Measurements from ENCODE around the gene PIF1.

DNA sequence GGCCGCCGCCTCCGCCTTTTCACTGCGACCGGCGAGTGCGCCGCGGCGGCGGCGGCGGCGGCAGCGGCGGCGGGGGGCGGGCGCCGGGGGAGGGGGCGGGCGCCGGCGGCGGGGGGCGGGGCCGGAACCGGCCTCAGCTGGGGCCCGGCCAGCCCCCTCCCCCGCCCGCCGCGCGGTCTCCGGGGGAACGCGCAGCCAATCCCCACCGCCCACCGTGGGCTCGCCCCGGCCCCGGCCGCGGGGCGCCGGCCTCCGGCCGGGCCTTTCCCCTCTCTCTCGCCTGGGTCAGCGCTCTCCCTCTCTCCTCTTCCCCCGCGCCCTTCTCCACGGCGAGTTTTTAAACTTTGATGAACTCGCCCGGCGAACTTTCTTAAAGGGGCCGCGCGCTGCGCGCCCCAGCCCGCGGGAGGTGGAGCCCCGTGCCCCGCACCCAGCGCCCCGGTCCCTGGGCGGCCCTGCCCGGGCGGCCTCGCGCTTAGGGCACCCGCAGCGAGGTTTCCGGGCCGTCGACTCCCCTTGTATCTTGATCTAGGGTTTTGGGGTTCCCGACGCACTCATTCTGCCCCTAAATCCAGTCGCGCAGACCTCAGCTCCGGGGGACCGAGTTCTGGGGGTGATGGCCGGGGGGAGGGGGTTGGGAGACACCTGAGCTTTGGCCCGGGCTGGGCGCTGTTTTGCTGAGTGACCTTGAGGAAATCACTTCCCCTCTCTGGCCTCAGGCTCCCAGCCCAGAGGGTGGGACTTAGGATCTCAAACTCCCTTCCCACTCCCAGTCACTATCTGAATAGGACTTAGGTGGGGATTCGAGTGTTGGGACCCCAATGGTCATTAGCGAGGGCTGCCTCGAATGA is 49.7 kb downstream of the PIF1 start, which contains the start of gene RBPMS2:
- TF ChIP-seq, protein P1, sequence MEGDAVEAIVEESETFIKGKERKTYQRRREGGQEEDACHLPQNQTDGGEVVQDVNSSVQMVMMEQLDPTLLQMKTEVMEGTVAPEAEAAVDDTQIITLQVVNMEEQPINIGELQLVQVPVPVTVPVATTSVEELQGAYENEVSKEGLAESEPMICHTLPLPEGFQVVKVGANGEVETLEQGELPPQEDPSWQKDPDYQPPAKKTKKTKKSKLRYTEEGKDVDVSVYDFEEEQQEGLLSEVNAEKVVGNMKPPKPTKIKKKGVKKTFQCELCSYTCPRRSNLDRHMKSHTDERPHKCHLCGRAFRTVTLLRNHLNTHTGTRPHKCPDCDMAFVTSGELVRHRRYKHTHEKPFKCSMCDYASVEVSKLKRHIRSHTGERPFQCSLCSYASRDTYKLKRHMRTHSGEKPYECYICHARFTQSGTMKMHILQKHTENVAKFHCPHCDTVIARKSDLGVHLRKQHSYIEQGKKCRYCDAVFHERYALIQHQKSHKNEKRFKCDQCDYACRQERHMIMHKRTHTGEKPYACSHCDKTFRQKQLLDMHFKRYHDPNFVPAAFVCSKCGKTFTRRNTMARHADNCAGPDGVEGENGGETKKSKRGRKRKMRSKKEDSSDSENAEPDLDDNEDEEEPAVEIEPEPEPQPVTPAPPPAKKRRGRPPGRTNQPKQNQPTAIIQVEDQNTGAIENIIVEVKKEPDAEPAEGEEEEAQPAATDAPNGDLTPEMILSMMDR (IDR thresholded peaks at IDR 0.05; ENCODE audit: poor library complexity, severe bottlenecking): no peak
- no peak for TF ChIP-seq EP300 (conservative IDR thresholded peaks at IDR 0.05; ENCODE audit: poor library complexity, severe bottlenecking)
- no peak for TF ChIP-seq MXI1 (conservative IDR thresholded peaks at IDR 0.05; ENCODE audit: poor library complexity, severe bottlenecking)
- no peak for TF ChIP-seq POLR2AphosphoS5 (IDR thresholded peaks at IDR 0.05)
- TF ChIP-seq, protein P2, sequence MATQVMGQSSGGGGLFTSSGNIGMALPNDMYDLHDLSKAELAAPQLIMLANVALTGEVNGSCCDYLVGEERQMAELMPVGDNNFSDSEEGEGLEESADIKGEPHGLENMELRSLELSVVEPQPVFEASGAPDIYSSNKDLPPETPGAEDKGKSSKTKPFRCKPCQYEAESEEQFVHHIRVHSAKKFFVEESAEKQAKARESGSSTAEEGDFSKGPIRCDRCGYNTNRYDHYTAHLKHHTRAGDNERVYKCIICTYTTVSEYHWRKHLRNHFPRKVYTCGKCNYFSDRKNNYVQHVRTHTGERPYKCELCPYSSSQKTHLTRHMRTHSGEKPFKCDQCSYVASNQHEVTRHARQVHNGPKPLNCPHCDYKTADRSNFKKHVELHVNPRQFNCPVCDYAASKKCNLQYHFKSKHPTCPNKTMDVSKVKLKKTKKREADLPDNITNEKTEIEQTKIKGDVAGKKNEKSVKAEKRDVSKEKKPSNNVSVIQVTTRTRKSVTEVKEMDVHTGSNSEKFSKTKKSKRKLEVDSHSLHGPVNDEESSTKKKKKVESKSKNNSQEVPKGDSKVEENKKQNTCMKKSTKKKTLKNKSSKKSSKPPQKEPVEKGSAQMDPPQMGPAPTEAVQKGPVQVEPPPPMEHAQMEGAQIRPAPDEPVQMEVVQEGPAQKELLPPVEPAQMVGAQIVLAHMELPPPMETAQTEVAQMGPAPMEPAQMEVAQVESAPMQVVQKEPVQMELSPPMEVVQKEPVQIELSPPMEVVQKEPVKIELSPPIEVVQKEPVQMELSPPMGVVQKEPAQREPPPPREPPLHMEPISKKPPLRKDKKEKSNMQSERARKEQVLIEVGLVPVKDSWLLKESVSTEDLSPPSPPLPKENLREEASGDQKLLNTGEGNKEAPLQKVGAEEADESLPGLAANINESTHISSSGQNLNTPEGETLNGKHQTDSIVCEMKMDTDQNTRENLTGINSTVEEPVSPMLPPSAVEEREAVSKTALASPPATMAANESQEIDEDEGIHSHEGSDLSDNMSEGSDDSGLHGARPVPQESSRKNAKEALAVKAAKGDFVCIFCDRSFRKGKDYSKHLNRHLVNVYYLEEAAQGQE (IDR thresholded peaks at IDR 0.05; ENCODE audit: borderline replicate concordance): no peak
- TF ChIP-seq SMC3 (conservative IDR thresholded peaks at IDR 0.05; ENCODE audit: poor library complexity): no peak
- TF ChIP-seq EZH2 (IDR thresholded peaks at IDR 0.05; ENCODE audit: borderline replicate concordance, insufficient read depth, low read length, poor library complexity, severe bottlenecking): no peak
- TF ChIP-seq TAF1 (IDR thresholded peaks at IDR 0.05; ENCODE audit: low read depth): no peak
- no peak for TF ChIP-seq RAD21 (conservative IDR thresholded peaks at IDR 0.05)

All from neural cell (in vitro differentiated cells).